Panc1 (cell line): Measurements from ENCODE around the gene NAA40. TPM values are rescaled to one million over a fixed set of nuclear protein-coding genes. Genes with fewer than 3 reads are reported as not detected.

Experiments
- ATAC-seq: fragments of 200-7000 bp; cut with Tn5 transposase; 2 replicates; pipeline ENCODE4 v1.9.1; 2020; ENCODE audit warnings: mild to moderate bottlenecking, moderate library complexity
- BruUV-seq: library from RNA; stranded (reverse); fragments of 400-500 nt; replicated peaks from 2 replicates; lab custom pipeline; 2021; lab: Mats Ljungman, UMichigan
- CTCF ChIA-PET: fragments of 300-600 bp; sonication (Branson Sonifier 250); formaldehyde crosslinking; loops from one replicate; lab custom pipeline; 2022; ENCODE audit warnings: antibody characterized with exemption; lab: Charles Lee
- POLR2A ChIA-PET: fragments of 300-600 bp; sonication (Branson Sonifier 250); formaldehyde crosslinking; loops from one replicate; lab custom pipeline; 2022; ENCODE audit warnings: antibody characterized with exemption; lab: Charles Lee
- DNase-seq: peaks from one replicate; pipeline ENCODE4 v3.0.0-alpha.2; 2010; ENCODE audit warnings: low read depth, low spot score
- H3K27ac ChIP-seq: 2 replicates; pipeline ENCODE4 v1.5.1; 2011; ENCODE audit warnings: mild to moderate bottlenecking, low read length, inconsistent platforms
- H3K27me3 ChIP-seq: fragments of 200-500 bp; sonication (Bioruptor generic); 2 replicates; pipeline ENCODE4 v1.6.0; 2014; ENCODE audit warnings: low read length, inconsistent platforms; ENCODE audit not compliant: control insufficient read depth, insufficient read depth
- H3K36me3 ChIP-seq: fragments of 200-500 bp; sonication (Bioruptor generic); 2 replicates; pipeline ENCODE4 v1.5.1; 2014; ENCODE audit warnings: inconsistent platforms, mild to moderate bottlenecking, low read length, moderate library complexity; ENCODE audit not compliant: control insufficient read depth, insufficient read depth
- H3K4me1 ChIP-seq: 2 replicates; pipeline ENCODE4 v1.5.1; 2011; ENCODE audit warnings: inconsistent platforms, mild to moderate bottlenecking, low read length, moderate library complexity; ENCODE audit not compliant: control insufficient read depth, insufficient read depth
- H3K4me3 ChIP-seq, 2 experiments: 2 replicates each; pipeline ENCODE4 v1.5.1; 2011 to 2012; ENCODE audit warnings: low read depth in 2 of 2, low read length in 2 of 2, mild to moderate bottlenecking in 2 of 2, inconsistent platforms in 1 of 2, moderate library complexity in 1 of 2
- H3K9me3 ChIP-seq: fragments of 200-500 bp; sonication (Bioruptor generic); 2 replicates; pipeline ENCODE4 v1.5.1; 2014; ENCODE audit warnings: low read depth, mild to moderate bottlenecking, inconsistent platforms, low read length, moderate library complexity; ENCODE audit not compliant: control insufficient read depth, insufficient read depth
- POLR2AphosphoS5 ChIP-seq: IDR thresholded peaks from 2 replicates; pipeline ENCODE4 v1.6.1; 2012; ENCODE audit warnings: mild to moderate bottlenecking, low read depth, low read length, moderate library complexity
- SIN3A ChIP-seq: IDR thresholded peaks from 2 replicates; pipeline ENCODE4 v1.6.1; 2012; ENCODE audit warnings: low read depth, mild to moderate bottlenecking, low read length, moderate library complexity, borderline replicate concordance; ENCODE audit not compliant: insufficient read depth
- TCF7L2 ChIP-seq: IDR thresholded peaks from 2 replicates; pipeline ENCODE4 v1.6.1; 2011; ENCODE audit warnings: mild to moderate bottlenecking, low read depth, low read length, inconsistent platforms
- in situ Hi-C: cut with HindIII; loops from 2 replicates; pipeline ENCODE4 v1.10.0; 2016; ENCODE audit warnings: low sequenced_read_pairs, low pct_unique_long_range_greater_than_20kb
- intact Hi-C: fragments of 100-400 bp; cut with micrococcal nuclease; formaldehyde crosslinking; loops from one replicate; pipeline ENCODE4 v1.10.0; 2022; ENCODE audit not compliant: unreplicated experiment
- total RNA-seq: library from RNA; stranded (reverse); gene quantifications from one replicate; pipeline ENCODE4 v1.2.1, GENCODE V29; 2021; ENCODE audit not compliant: unreplicated experiment
- TF ChIP-seq, protein P1 (sequence below): fragments of 450-650 bp; IDR thresholded peaks from 2 replicates; pipeline ENCODE4 v1.5.1; 2017; ENCODE audit warnings: mild to moderate bottlenecking
- TF ChIP-seq, protein P2 (sequence below), 2 experiments: IDR thresholded peaks; 2 replicates each; pipeline ENCODE4 v1.6.1; 2011 to 2012; ENCODE audit warnings: low read depth in 2 of 2, control low read depth in 1 of 2, low read length in 1 of 2, mild to moderate bottlenecking in 1 of 2, moderate library complexity in 1 of 2; ENCODE audit not compliant: insufficient read depth in 1 of 2

The NAA40 gene
- total RNA-seq, 1 experiment from 2014 or later = 43.2 TPM

DNA sequence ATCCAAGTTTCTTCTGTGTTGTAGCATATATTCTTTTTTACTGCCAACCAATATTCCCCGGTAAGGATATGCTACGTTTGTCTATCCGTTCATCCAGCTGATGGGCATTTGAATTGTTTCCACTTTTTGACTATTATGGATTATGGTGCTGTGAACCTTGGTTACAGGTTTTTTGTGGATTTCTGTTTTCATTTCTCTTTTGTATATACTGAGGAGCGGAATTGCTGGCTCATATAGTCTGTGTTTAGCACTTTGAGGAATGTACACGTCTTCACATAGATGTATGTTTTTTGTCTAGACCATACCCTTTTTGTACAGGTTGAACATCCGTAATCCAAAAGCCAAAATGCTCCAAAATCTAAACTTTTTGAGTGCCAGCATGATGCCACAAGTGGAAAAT is 45.4 kb upstream of the NAA40 start:
- Histone ChIP-seq H3K27ac (no peak overlapping the region), H3K36me3 (peaks cover 2% of the 10 kb centered on the region; the same call in 1 of the 2 replicates), H3K27me3 (no peaks in the 10 kb centered on the region), H3K4me3 (no peak overlapping the region), H3K4me1 (no peaks in the 10 kb centered on the region), H3K9me3 (no peaks in the 10 kb centered on the region)
- TF ChIP-seq TCF7L2 (no peak), POLR2AphosphoS5 (no peak), SIN3A (no peak)
- TF ChIP-seq, protein P1, sequence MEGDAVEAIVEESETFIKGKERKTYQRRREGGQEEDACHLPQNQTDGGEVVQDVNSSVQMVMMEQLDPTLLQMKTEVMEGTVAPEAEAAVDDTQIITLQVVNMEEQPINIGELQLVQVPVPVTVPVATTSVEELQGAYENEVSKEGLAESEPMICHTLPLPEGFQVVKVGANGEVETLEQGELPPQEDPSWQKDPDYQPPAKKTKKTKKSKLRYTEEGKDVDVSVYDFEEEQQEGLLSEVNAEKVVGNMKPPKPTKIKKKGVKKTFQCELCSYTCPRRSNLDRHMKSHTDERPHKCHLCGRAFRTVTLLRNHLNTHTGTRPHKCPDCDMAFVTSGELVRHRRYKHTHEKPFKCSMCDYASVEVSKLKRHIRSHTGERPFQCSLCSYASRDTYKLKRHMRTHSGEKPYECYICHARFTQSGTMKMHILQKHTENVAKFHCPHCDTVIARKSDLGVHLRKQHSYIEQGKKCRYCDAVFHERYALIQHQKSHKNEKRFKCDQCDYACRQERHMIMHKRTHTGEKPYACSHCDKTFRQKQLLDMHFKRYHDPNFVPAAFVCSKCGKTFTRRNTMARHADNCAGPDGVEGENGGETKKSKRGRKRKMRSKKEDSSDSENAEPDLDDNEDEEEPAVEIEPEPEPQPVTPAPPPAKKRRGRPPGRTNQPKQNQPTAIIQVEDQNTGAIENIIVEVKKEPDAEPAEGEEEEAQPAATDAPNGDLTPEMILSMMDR = no peak
- TF ChIP-seq, protein P2, sequence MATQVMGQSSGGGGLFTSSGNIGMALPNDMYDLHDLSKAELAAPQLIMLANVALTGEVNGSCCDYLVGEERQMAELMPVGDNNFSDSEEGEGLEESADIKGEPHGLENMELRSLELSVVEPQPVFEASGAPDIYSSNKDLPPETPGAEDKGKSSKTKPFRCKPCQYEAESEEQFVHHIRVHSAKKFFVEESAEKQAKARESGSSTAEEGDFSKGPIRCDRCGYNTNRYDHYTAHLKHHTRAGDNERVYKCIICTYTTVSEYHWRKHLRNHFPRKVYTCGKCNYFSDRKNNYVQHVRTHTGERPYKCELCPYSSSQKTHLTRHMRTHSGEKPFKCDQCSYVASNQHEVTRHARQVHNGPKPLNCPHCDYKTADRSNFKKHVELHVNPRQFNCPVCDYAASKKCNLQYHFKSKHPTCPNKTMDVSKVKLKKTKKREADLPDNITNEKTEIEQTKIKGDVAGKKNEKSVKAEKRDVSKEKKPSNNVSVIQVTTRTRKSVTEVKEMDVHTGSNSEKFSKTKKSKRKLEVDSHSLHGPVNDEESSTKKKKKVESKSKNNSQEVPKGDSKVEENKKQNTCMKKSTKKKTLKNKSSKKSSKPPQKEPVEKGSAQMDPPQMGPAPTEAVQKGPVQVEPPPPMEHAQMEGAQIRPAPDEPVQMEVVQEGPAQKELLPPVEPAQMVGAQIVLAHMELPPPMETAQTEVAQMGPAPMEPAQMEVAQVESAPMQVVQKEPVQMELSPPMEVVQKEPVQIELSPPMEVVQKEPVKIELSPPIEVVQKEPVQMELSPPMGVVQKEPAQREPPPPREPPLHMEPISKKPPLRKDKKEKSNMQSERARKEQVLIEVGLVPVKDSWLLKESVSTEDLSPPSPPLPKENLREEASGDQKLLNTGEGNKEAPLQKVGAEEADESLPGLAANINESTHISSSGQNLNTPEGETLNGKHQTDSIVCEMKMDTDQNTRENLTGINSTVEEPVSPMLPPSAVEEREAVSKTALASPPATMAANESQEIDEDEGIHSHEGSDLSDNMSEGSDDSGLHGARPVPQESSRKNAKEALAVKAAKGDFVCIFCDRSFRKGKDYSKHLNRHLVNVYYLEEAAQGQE (IDR thresholded peaks at IDR 0.05; ENCODE audit: insufficient read depth in 1 of 2, low read depth in 2 of 2, low read length in 1 of 2) = no peak
- DNase-seq (no peak), ATAC-seq (no peak)
- POLR2A ChIA-PET = no interaction called here
- in situ Hi-C loops = no loop called here
- CTCF ChIA-PET = no interaction called here
- no TSS peak for BruUV-seq
- intact Hi-C loops = no loop called here

DNA sequence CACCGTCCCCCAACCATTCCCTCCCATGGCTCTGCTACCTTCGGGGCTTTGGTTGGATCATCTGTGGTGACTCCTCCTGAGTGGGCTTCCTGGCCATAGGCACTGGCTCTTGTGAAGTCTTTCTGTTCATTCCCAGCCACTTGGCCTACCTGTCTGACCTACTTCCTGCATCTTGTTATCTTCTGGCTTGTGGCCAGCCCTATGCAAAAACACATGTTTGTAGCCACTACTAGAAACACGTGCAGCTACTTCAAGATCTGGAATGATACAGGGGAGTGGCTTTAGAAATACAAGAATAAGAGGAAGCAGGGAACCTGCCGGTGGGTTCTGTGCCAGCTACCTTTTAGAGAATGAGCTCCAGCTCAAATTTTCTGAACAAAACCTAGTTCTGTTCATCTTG is 42.7 kb upstream of the NAA40 start:
- Histone ChIP-seq H3K36me3 (peaks cover 17% of the 10 kb centered on the region), H3K4me1 (no peaks in the 10 kb centered on the region), H3K4me3 (no peak overlapping the region), H3K27me3 (no peaks in the 10 kb centered on the region), H3K9me3 (no peaks in the 10 kb centered on the region), H3K27ac (no peak overlapping the region)
- in situ Hi-C loops (no loop called here), intact Hi-C loops (no loop called here)
- BruUV-seq = no TSS peak
- POLR2A ChIA-PET = no interaction called here
- CTCF ChIA-PET = no interaction called here
- DNase-seq = no peak
- no peak for ATAC-seq
- no peak for TF ChIP-seq SIN3A
- no peak for TF ChIP-seq TCF7L2
- TF ChIP-seq POLR2AphosphoS5 = no peak
- TF ChIP-seq, protein P2 (IDR thresholded peaks at IDR 0.05; ENCODE audit: insufficient read depth in 1 of 2, low read depth in 2 of 2, low read length in 1 of 2) = no peak
- TF ChIP-seq, protein P1 = no peak
